ENCODE data around the gene PTPRK.

Gene PTPRK

GRCh38 chr6:128186729-128187128 lies 333.7 kb downstream of the PTPRK start:
- DNase-seq (ENCODE audit: low spot score), result no peak

DNA sequence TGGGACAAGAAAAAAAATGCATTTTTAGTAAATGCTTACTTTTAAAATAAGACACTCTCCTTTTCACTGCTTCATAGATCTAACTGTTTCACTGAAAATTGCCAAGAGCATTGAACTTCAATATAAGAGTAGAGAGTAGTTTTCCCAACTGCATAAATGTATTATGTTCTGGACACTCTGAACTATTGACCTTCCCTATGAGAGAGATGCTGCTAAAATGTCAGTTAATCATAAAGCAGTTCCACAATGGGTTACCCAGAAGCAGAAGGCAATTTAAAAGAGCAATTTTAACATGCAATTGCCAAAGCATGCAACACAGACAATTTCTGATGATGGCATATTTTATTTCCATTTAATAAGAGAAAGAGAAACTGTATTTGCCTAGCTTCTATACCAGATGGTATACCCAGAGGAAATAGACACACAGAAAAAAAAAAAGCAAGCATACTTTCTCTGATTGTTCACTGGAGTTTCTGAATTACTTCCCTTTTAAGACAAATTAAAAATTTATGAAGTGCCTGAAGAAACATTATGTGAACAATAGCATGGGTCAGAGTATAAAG lies 340.4 kb downstream of the PTPRK start:
- no peak for DNase-seq (ENCODE audit: low spot score)

DNA sequence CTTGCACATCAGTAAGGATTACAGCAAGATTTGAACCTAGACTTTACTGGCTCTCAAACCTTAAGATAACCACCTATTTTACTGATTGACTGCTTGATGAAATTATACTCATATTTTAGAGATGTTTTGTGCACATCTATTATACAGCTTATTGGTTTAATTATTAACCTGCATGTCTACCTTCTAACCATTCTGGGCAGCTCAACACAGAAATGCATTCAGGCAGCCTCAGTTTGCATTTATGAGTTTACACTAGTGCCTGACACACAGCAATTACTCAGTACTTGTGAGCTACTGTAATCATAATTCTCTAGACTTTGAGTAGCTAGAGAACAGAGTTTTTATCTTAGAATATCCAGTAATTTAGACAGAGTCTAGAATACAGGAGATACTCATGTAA lies 345.7 kb downstream of the PTPRK start:
- peak; percentile 3 for DNase-seq (ENCODE audit: low spot score)

- no peak for DNase-seq (ENCODE audit: low spot score)
Measured at GRCh38 chr6:128172752-128173682, 347.4 kb downstream of the PTPRK start.

DNA sequence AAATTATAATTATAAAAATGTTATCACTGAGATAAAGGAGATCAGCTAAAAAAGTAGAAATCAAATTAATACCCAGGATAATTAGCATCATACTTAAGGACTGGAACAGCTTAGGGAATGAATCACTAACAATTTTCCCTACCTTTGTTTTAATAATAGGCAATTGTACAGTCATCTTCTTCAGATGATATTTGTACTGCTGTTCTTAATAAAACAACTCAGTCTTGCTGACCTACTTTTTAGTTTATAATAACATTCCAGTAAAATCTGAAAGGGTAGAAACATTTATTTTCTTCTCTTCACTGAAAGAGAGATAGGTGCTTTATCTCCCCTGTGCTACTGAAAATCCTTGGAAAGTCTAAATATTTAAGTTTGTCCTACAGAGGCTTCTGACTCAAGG lies 348.3 kb downstream of the PTPRK start:
- no peak for DNase-seq (ENCODE audit: low spot score)

DNA sequence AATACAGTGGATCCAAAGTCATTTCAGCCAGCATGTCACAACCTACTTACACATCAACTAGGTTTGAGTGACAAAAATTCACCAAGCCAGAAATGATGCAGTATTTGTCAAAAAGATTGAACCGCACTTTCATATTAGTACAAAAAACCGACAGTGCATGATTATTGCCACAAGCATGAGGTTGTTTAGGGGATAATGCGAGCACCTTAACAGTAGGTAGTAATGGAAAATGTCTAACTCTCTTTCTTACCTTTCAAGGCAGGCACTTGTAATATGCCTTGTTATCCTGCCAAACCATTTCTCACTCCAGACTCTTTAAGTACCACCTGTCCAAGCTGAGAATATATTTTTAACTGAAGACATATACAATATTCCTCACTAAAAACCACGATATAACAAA lies 349.2 kb downstream of the PTPRK start:
- no peak for DNase-seq (ENCODE audit: low spot score)

GRCh38 chr6:128168244-128168643 lies 352.2 kb downstream of the PTPRK start:
- DNase-seq (ENCODE audit: low spot score), result no peak

- DNase-seq (ENCODE audit: low spot score), result no peak
Measured at GRCh38 chr6:128167552-128167951, 352.8 kb downstream of the PTPRK start.

DNA sequence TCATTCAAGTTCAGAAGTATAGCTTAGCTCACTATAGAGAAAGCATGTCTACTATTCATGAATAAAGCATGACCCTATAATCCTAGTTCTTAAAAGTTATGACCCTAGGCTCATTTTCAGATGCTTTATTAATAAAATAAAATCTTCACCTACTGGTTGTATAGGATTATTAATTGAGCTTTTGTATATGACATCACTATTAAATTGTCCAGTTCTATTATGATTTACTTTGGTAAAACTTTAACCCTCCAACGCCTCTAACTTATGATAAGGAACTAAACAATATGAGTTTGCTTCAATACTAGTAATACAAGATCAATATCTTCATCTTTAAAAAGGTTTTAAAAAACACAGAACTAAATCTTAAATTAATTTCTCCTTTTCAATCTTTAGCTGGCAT lies 356.1 kb downstream of the PTPRK start:
- DNase-seq (ENCODE audit: low spot score), result no peak

DNA sequence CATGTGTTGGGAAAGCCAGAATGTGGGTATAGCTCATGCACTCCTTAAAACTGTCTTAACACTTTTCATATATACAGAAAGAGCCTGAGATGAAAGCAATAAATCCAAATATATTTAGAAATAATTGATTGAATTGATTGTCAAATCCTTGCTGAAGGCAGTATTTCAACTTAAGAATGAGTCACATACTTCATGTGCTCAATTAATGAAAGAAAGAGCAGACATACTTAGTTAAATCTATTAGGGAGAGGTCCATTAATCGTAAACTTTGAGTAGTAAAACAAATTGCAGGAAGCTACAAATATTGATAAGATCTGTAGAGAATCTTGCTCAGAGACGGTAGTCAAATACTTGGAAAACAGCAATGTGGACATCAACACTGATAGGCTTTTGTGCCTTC lies 358.0 kb downstream of the PTPRK start:
- no peak for DNase-seq (ENCODE audit: low spot score)

DNA sequence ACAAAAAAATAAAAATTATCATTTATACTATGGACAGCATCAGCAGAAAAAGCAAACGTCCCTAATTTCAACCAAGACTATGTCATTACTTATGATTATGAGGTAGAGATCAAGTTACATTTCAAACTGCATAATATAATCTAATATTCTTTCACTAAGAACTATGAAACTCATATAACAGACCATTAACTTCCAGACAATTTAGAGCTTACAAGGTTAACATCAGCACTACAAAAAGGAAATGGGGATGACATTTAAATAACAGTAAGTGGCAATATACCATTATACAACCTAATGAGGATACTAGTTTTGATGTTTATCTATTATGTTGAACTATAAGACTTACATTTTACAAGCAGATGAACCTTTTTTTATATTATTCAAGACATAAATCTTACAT lies 358.6 kb downstream of the PTPRK start:
- no peak for DNase-seq (ENCODE audit: low spot score)

- no peak for DNase-seq (ENCODE audit: low spot score)
Measured at GRCh38 chr6:128161263-128161662, 359.1 kb downstream of the PTPRK start.

GRCh38 chr6:128158496-128158895 lies 361.9 kb downstream of the PTPRK start:
- no peak for DNase-seq (ENCODE audit: low spot score)

GRCh38 chr6:128156321-128157111 lies 363.9 kb downstream of the PTPRK start:
- no peak for DNase-seq (ENCODE audit: low spot score)

GRCh38 chr6:128155826-128156225 lies 364.6 kb downstream of the PTPRK start:
- DNase-seq (ENCODE audit: low spot score), result no peak

DNA sequence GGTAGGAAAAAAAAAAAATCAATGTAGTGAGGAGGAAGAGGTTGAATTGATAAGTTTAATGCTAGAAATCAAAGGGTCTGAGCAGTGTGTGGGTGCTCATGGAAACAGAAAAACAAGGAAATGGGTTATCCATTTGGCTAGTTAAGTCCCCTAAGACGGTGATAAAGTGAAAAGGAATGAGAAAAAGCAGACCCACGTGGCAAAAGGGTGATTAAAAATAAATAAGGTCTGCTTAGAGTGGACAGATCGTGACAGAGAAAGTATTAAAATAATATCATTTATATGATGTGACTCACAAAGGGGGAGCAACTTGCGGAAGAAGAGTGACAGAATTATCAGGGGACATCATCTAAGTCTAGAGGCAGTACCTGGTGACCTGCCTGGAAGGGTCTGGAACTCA lies 367.8 kb downstream of the PTPRK start:
- no peak for DNase-seq (ENCODE audit: low spot score)

DNA sequence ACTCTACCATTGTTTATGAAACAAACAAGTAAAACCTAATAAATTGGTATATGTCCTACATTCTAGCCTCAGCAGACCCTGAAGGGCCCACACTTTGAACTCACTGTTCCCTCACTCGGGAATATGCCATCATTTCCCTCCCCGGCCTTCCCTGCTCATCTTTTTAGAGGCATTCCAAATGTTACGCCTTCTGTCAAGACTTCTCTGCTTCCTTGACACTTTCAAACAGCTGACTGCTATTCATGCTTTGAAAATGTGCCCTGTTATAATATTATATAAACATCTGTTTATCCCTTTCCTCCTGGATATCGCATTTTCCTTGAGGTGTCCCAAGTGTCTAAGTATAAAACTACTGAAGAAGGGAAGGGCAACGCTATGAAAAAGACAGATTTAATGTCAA lies 370.0 kb downstream of the PTPRK start:
- DNase-seq (ENCODE audit: low spot score), result no peak

GRCh38 chr6:128149796-128150195 lies 370.6 kb downstream of the PTPRK start:
- DNase-seq (ENCODE audit: low spot score), result no peak

- DNase-seq (ENCODE audit: low spot score), result no peak
Measured at GRCh38 chr6:128144320-128144719, 376.1 kb downstream of the PTPRK start.

DNA sequence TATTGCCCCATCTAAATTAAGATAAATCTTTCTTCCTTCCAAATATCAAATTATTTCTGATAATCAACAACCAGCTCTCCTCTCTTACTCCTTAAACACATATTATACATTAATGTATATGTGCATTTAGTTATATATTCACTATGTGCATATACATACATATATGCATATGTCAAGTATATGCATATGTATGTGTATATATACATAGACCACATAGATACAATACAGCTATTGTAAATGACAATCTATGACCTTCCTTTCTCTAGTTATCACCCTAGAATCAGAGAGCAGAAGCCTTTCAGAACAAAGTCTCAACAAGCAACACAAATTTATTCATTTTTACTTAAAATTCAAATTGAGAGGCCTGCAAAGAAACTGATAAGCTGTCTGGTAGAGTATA lies 378.5 kb downstream of the PTPRK start:
- no peak for DNase-seq (ENCODE audit: low spot score)

DNA sequence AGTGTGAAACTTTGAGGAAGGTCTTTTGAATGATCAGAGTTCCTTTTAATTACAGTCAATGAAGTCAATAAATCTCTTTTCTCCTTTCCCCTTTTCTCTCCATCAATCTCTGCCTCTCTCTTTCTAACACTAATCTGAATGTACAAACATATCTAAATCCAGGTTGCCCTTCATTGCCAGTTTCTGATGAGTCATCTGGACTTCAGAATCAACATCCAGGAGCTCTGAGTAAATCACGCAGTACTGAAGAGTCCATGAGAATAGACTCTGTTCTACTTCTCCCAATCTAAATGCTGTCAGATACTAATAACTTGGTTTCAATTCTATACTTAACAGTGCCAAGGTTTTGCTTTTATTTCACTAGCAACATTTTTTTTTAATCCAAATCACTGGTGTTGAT lies 380.9 kb downstream of the PTPRK start:
- DNase-seq (ENCODE audit: low spot score), result no peak

GRCh38 chr6:128138694-128139093 lies 381.7 kb downstream of the PTPRK start:
- no peak for DNase-seq (ENCODE audit: low spot score)

DNA sequence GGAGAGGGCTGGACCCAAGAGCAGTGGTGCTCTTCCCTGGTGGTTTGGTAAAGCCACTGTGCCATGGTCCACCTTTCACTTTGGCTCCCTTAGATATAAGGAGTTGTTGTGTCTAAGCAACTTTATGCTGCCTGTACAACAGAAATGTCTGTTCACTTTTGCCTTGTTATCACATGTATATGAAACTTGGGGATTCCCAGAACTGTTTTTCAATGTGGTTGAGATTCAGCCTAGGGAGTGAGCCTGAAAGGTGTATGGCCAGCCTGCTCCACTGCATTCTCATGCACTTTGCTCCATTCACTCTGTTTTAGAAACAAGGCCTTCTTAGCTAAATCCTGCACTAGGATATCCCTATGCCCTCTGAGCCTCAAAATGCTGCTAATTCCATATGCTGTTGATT lies 385.1 kb downstream of the PTPRK start:
- no peak for DNase-seq (ENCODE audit: low spot score)
